ENCODE measurements around the gene DMD. TPM values are rescaled to one million over a fixed set of nuclear protein-coding genes. Genes with fewer than 3 reads are reported as not detected.

DMD gene
- total RNA-seq, 2 experiments from 2014 or later: 0.20 to 0.47 TPM

DNA sequence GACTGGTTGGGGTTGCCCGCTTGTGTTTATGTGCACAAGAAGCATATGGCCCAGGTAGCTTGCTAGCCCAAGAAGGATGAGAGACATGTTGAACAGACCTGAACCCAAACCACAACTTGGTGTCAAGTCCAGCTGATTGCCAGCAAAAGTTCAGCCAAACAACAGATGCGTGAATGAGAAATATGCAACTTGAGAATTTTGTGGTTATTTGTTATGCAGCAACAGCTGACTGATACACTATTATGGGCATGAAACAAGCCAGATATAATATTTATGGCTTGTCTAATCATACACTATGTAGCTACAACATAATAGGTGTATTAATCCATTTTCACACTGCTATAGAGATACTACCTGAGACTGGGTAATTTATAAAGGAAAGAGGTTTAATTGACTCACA is 2073.2 kb downstream of the DMD start:
- intact Hi-C loops (cut with DNase I, micrococcal nuclease): no loop called here
- H3K27me3 ChIP-seq (ENCODE audit: control insufficient read depth in 1 of 2, insufficient read depth in 2 of 2, low read length in 2 of 2): no peaks in the 10 kb centered on the region
- Mint-ChIP-seq H3K9me3 (no peaks in the 10 kb centered on the region), H3K4me1 (ENCODE audit: low read depth) (peaks cover 14% of the 10 kb centered on the region), H3K36me3 (ENCODE audit: low read depth) (no peaks in the 10 kb centered on the region), H3K4me3 (no peak overlapping the region), H3K27me3 (no peaks in the 10 kb centered on the region), H3K27ac (no peak overlapping the region)
- no peaks in the 10 kb centered on the region for H3K36me3 ChIP-seq (ENCODE audit: insufficient read depth, low read length)
- H3K9me3 ChIP-seq (ENCODE audit: control insufficient read depth in 1 of 2, insufficient read depth in 1 of 2, low read length in 2 of 2): no peaks in the 10 kb centered on the region
- no peak overlapping the region for H3K4me3 ChIP-seq (ENCODE audit: low read length)
- no peak overlapping the region for H3K27ac ChIP-seq (ENCODE audit: low read depth in 1 of 2, low read length in 2 of 2)
- H3K4me1 ChIP-seq (ENCODE audit: insufficient read depth, low read length): no peaks in the 10 kb centered on the region
- ATAC-seq (ENCODE audit: poor library complexity): no peak
- CTCF ChIA-PET: no interaction called here
- no peak for DNase-seq
- TF ChIP-seq CTCF (IDR thresholded peaks at IDR 0.05): no peak
- POLR2A ChIA-PET: no interaction called here

- Mint-ChIP-seq H3K4me3 (peak overlapping the region; percentile 5), H3K27ac (no peak overlapping the region), H3K27me3 (no peaks in the 10 kb centered on the region), H3K9me3 (no peaks in the 10 kb centered on the region), H3K4me1 (ENCODE audit: low read depth) (peaks cover 22% of the 10 kb centered on the region), H3K36me3 (ENCODE audit: low read depth) (no peaks in the 10 kb centered on the region)
- Histone ChIP-seq H3K4me3 (ENCODE audit: low read length) (no peak overlapping the region), H3K4me1 (ENCODE audit: insufficient read depth, low read length) (no peaks in the 10 kb centered on the region), H3K36me3 (ENCODE audit: insufficient read depth, low read length) (no peaks in the 10 kb centered on the region), H3K27ac (ENCODE audit: low read depth in 1 of 2, low read length in 2 of 2) (no peak overlapping the region), H3K27me3 (ENCODE audit: control insufficient read depth in 1 of 2, insufficient read depth in 2 of 2, low read length in 2 of 2) (no peaks in the 10 kb centered on the region), H3K9me3 (ENCODE audit: control insufficient read depth in 1 of 2, insufficient read depth in 1 of 2, low read length in 2 of 2) (no peaks in the 10 kb centered on the region)
- CTCF ChIA-PET: no interaction called here
- no peak for TF ChIP-seq CTCF (IDR thresholded peaks at IDR 0.05)
- no peak for ATAC-seq (ENCODE audit: poor library complexity)
- POLR2A ChIA-PET: no interaction called here
- peak in 1 of 14 experiments; percentile 1 for DNase-seq
- intact Hi-C loops (cut with DNase I, micrococcal nuclease): no loop called here
These were observed 2075.2 kb downstream of the DMD start for GRCh38 chrX:31136144-31136611.

DNA sequence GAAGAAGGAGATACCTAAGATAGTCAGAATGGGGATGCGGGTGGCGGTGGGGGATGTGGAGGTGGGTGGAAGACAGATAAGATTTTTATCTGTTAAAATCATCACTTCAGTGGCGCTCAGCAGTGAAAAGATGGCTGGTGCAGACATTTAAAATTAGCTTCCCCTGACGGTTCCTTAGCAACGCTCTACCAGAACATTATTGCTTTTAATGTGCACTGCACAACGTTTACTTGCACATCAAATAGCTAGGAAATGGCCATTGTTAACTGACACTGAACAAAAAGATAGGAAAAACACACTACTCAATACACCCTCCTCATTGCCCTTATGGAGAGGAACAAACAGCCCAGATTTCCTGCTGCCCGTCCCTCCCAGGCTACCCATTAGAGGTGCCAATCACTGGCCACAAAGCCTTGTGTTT is 2078.5 kb downstream of the DMD start:
- Mint-ChIP-seq H3K4me3 (no peak overlapping the region), H3K36me3 (ENCODE audit: low read depth) (no peaks in the 10 kb centered on the region), H3K4me1 (ENCODE audit: low read depth) (peaks cover 22% of the 10 kb centered on the region), H3K9me3 (no peaks in the 10 kb centered on the region), H3K27me3 (no peaks in the 10 kb centered on the region), H3K27ac (no peak overlapping the region)
- no peak for TF ChIP-seq CTCF (IDR thresholded peaks at IDR 0.05)
- no peaks in the 10 kb centered on the region for H3K9me3 ChIP-seq (ENCODE audit: control insufficient read depth in 1 of 2, insufficient read depth in 1 of 2, low read length in 2 of 2)
- ATAC-seq (ENCODE audit: poor library complexity) (no peak), DNase-seq (no peak)
- intact Hi-C loops (cut with DNase I, micrococcal nuclease): no loop called here
- H3K27me3 ChIP-seq (ENCODE audit: control insufficient read depth in 1 of 2, insufficient read depth in 2 of 2, low read length in 2 of 2): no peaks in the 10 kb centered on the region
- POLR2A ChIA-PET: no interaction called here
- H3K4me3 ChIP-seq (ENCODE audit: low read length): no peak overlapping the region
- no peak overlapping the region for H3K27ac ChIP-seq (ENCODE audit: low read depth in 1 of 2, low read length in 2 of 2)
- no peaks in the 10 kb centered on the region for H3K4me1 ChIP-seq (ENCODE audit: insufficient read depth, low read length)
- CTCF ChIA-PET: no interaction called here
- no peaks in the 10 kb centered on the region for H3K36me3 ChIP-seq (ENCODE audit: insufficient read depth, low read length)

Data from CD4-positive, alpha-beta T cell (primary cell).